HG03571 (cell line): Measurements from ENCODE around the gene DACT1.
"Not testable (repeated sequence)": the region's sequence is repeated elsewhere in the genome, so short reads cannot be mapped to it uniquely, and the experiment has no call there.

Experiments
- ATAC-seq: cut with Tn5 transposase; IDR thresholded peaks from one replicate; pipeline ENCODE4 v1.9.1; 2021; ENCODE audit not compliant: unreplicated experiment

The DACT1 gene, protein sequence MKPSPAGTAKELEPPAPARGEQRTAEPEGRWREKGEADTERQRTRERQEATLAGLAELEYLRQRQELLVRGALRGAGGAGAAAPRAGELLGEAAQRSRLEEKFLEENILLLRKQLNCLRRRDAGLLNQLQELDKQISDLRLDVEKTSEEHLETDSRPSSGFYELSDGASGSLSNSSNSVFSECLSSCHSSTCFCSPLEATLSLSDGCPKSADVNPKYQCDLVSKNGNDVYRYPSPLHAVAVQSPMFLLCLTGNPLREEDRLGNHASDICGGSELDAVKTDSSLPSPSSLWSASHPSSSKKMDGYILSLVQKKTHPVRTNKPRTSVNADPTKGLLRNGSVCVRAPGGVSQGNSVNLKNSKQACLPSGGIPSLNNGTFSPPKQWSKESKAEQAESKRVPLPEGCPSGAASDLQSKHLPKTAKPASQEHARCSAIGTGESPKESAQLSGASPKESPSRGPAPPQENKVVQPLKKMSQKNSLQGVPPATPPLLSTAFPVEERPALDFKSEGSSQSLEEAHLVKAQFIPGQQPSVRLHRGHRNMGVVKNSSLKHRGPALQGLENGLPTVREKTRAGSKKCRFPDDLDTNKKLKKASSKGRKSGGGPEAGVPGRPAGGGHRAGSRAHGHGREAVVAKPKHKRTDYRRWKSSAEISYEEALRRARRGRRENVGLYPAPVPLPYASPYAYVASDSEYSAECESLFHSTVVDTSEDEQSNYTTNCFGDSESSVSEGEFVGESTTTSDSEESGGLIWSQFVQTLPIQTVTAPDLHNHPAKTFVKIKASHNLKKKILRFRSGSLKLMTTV

DNA sequence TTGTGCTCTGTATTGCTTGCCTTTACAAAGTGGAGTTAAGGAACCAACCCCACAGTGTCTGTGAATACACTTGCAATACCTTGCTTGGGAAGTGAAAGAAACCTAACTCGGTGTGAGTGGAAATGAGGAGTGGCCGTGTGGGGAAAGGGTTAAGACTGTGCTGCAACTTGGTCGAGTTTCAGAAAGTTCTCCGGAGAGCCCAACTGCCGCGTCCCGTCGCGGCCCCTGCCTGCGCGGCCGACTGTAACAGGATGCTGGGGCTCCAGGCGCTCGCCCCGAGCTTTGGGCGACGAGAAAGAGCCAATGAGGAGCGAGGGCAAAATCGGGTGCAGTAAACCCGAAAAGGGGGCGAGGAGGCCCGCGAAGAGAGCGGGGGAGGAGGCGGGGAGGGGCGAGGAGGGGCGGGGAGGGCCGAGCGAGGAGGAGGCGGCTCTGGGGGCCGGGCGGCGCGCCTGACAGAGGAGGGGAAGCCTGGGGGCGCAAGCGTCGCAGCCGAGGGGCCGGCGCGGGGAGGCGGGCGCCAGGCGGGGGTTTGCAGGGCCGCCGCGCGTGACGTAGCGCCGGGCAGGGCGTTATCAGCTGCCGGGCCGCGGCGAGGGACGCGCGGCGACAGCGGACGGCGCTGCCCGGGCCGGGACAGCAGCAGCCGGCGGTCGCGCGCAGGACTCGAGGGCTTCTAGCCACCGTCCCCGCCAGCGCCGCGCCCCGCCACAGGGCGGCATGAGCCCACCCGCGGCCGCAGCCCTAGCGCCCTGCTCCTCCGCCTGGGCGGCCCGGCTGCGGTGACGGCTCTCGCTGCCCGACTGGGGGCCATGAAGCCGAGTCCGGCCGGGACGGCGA is at the start of gene DACT1:
Gene DACT1, plus strand, starts transcription at position 572 of the 840 bp plus-strand sequence. Its CDS starts 241 bp downstream, at position 813.
- peak; percentile 51 for ATAC-seq

DNA sequence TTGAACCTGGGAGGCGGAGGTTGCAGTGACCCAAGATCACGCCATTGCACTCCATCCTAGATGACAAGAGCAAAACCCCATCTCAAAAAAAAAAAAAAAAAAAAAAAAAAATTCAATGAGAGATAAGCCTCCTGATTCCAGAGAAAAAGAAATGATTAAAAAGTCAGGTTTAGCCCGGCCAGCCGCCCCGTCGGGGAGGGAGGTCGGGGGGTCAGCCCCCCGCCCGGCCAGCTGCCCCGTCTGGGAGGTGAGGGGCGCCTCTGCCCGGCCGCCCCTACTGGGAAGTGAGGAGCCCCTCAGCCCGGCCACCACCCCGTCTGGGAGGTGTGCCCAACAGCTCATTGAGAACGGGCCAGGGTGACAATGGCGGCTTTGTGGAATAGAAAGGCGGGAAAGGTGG is 49.4 kb upstream of the DACT1 start:
- not testable (repeated sequence) for ATAC-seq

DNA sequence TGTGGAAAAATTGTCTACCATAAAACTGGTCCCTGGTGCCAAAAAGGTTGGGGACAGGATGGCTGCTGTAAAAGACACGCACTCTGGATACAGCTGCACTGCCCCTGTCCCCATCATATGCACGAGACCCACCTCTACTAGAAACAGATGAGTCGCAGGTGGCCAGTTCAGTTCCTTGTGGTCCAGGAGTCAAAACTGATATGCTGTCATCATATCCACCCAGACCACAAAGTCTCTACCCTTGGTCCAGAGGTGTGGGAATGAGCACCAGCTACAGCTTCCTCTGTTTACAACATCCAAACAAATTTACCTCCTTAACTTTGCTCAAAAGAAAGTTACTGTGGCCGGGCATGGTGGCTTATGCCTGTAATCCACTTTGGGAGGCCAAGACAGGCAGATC is 43.8 kb upstream of the DACT1 start:
- ATAC-seq: no peak

DNA sequence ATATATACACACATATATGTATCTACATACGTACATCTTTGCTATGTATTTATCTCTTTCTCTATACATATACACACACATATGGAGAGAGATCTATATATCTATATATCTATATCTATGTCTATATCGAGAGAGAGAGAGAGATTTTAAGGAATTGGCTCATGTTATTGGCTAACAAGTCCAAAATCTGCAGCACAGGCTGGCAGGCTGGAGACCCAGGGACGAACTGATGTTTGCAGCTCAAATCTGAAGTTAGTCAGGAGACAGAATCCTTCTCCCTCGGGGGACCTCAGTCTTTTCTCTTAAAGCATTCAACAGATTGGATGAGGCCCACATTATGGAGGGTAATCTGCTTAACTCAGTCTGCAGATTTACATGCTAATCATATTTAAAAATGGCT is 40.7 kb upstream of the DACT1 start:
- ATAC-seq: no peak

DNA sequence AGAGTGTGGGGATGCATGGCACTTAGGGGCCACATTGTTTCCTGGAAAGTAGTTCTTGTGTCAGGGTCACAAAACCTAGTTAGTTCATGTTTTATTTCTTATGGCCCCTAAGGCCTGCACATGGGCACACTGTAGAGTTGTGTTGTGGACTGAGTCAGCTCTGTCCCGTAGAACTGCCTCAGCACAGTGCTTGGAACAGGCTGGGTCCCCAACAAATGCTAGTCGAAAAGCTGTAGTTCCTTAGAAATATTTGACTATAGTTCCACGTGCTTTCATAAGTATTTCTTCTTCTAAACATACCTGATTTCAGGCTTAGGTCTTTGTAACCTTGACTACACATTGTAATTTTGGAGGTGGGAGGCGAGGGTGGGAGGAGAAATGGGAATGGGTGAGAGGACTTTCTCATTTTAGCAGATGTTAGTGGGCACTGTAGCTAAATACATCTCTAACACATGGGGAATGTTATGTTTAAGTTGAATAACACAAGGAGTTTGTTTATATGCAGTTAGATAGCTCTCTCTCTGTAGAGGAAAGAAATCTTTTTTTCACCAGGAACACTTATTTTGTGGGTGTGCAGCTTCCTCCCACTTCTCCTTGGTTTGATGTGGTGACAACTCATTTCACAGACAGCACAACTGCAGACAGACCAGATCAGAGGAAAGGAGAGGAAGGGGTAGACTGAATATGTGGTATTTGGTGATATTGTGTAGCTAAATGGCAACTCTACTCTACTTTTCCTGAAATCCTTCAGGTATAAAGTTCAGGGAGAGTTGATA is 39.5 kb upstream of the DACT1 start:
- ATAC-seq: no peak

DNA sequence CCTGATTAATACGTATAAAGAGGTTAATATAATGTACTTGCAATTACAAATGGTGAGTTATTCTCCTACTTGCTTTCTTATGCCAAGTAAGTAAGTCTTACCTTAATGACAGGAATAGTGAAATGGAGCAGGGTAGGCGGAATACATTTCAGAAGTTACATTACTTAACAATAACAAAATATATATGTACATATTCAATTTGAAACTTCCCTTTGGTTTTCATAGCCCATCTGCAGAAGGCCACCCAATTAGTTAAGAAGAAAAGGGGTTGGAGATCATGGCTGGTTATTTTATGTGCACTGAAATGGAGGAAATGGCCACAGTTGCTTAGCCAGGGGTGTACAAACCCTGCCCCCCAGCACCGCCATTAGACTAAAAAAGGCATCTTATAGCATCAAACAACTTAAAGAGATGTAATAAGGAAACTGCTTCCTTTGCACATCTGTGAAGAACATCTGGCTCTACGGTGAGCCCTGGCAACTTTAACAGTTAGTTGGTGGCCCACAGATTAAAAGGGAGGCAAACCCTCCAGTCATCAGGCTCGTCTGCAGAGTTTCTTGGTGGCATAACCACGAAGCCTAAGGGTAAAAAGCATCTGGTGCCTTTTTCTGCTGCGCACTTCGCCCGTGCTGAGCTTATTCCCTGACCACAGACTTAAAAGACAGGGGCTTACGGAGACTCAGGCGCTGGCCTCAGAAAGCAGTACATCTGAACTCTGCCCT is 38.8 kb upstream of the DACT1 start:
- ATAC-seq: no peak

DNA sequence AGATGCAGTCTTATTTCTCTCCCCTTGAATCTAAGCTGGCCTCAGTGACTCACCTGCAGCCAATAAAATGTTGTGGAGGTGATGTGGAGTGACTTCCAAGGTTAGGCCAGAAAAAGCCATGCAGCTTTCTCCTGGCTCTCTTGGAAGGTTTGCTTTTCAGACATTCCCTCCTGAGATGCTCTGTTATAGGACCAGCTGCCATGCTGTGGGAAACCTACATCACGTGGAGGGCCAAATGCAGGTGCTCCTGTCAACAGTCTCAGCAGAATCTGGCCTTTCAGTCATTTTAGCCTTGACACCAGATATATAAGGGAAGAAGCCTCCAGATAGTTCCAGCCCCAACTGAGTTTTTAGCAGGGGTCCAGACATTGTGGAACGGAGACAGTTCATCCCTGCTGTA is 38.1 kb upstream of the DACT1 start:
- no peak for ATAC-seq

DNA sequence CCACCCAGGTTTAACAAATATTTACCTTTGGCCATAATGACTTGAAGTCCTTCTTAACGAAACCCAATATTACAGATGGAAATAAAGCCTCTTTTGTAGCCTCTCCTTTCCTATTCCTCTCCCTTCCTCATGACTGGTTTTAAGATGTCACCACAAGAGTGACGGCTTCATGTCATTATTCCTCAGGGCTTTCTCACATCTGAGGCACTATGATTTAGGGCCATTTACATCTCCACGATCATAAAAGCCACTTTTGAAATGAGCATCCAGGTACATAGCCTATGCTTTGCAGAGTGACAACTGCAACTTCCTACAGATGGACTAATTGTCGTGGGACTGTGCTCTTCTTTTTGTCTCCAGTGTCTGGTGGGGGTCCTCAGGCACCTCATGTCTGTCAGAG is 32.3 kb upstream of the DACT1 start:
- ATAC-seq: no peak

DNA sequence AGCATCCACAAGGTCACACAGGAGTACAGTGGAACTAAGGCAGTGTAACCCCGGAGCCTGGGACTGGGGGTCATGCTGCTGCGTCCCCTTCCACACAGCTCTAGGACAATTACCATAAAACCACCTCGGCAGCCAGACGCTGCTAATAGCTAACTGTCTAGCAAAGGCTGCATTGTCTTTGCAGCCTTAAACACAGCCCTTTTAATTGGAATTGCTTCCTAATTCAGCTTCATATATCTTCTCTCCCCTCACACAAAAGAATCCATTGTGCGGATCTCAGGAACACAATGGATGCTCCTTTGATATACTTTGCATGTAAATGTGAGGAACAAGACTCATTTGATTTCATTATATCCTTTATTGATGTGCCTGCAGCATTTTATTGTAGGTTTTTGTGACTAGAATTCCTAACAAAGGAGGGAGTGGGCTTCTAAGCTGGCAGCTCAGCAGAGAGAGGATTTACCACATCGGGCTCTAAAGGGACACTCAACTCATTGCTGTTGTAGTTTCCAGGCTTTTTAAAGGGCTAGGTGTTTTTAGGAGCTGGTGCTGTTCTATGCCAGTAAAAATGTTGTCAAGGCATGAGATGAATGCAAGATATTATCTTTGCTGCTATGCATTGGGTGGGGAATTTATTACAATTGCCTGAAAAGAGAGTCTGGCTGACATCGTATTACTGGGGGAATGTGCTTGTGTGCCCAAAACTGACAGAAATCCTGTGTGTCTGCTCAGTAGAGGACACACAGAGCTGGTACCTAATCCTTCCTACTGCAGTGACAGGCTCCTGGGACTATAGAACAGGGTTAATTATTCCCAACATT is 30.4 kb upstream of the DACT1 start:
- no peak for ATAC-seq

DNA sequence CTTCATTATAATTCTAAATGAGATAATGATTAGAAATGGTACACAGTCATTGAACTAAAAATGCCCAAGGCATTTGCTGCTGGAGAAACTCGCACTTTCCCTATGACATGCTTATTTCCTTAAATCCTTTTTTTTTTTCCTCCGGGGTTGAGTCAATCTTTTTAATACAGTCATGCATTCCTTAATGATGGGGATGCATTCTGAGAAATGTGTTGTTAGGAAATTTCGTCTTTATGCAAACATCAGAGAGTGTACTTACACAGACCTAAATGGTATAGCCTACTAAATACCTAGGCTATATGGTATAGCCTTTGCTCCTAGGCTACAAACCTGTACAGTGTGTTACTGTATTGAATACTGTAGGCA is 29.8 kb upstream of the DACT1 start:
- no peak for ATAC-seq

DNA sequence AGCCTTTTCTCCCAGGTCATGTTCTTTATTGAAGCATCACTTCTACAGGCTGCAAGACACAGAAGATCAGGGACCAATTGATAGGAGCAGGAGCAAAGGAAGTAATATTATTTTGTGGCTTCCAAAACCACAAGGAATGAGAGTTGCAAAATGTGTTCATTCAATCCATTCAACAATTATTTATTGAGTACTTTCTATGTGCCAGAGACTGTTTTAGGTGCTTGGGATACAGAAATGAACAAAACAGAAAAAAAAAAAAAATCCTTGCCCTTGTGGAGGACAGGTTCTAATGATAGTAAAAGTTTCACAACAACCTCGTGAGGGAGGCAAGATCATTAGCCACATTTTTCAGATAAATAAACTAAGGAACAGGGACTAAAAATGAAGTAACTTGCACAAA is 20.1 kb upstream of the DACT1 start:
- ATAC-seq: no peak

DNA sequence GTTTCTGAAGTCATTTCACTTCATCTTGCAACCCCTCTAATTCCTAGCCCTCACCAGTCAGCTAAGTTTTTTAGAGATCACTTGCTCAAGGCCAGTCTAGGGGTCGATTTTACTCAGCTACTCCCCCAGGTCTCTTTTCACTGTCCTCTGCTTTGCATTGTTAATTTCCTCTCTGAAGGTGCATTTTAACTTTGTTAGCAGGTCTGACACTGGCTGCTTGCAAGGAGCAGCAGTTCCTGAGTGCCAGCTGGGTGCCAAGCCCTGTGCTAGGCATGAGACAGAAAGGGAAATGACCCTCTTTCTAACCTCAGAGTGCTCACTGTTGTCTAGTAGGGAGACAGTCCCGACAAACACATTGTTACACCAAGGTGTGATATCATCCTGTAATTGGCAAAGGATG is 17.8 kb upstream of the DACT1 start:
- no peak for ATAC-seq

DNA sequence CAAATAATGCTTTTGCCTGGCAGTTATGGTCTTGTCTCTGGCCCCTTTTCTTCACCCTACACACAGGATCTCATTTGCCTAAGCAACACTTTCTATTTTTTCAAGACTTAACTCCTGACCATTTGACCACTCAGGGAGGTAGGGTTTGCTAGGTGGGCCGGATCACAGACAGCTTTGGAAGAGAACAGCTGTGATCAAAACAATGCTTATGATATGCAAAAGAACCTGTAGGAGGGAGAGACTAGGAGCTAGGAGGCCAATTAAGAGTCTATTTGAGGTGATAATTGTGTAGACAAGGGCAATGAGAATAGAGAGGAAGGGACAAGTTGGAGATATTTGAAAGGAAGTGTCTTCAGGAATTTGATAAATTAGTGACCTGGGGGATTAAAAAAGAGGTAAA is 12.3 kb upstream of the DACT1 start:
- no peak for ATAC-seq

DNA sequence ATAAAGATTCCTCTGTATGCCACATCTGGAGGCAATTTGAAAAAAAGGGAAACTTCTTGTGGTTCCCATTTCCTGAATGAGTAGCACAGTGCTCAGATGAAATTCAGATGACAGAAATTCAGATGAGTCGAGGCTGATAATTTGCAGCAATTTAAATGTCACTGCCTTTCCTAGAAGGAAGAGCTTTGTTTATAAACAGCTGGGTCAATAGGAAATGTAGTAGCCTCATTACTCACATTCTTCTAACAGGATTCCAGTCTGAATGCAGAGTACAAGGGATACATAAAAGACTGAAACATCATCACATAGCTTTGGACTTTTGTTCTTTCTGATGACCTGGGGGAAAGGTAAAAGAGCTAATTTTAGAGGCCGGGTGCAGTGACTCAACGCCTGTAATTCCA is 11.3 kb upstream of the DACT1 start:
- no peak for ATAC-seq

DNA sequence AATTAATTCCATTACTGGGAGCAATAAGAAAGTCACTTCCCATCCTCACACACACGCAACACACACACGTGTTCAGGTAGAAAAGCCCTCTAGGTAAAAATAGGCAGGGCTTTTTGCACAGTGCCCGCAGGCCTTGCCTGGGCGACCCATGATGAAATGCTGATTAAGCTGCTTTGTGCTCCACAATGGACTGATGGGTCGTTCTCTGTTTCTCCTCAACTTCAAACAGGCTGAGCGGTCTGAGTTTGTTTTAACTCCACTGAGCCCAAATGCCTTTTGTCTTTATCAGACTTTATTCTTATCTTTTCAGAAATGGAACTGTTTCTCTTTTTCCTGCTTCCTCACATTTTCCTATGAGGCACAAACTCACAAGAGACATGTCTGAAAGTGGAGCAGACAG is 9.4 kb upstream of the DACT1 start:
- no peak for ATAC-seq

DNA sequence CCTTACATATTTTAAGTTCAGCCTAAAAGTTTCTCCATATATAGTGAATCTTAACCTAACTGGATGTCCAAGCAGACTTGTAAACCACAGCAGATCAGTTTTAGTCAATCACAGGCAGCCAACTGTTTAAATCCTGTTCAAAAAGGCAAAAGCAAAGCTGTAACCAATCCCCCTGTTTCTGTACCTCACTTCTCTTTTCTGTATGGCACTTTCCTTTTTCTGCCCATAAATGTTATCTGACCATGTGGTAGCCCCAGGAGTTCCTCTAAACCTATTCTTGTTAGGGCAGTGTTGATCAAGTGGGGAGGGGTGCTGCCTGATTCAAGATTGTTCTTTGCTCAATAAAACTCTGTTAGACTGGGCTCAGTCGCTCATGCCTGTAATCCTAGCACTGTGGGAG is 8.5 kb upstream of the DACT1 start:
- no peak for ATAC-seq

DNA sequence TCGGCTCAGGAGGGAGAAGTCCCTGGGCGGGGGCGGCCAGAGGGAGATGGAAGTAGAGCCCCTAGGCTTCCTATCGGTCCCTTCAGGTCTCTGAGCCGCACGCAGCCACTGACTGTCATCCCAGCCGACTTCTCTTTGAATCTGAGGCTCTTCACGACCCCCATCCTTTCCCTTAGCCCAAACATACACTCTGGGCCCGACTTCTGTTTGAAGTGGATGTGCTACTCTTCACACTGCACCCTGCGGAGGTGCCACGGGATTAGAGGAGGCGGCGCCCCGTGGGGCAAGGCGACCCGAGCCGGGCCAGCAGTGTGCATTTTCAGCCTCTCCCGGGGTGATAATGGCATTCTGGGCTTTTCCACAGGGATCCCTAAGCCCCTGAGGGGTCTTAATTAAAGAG is 6.0 kb upstream of the DACT1 start:
- ATAC-seq: no peak

DNA sequence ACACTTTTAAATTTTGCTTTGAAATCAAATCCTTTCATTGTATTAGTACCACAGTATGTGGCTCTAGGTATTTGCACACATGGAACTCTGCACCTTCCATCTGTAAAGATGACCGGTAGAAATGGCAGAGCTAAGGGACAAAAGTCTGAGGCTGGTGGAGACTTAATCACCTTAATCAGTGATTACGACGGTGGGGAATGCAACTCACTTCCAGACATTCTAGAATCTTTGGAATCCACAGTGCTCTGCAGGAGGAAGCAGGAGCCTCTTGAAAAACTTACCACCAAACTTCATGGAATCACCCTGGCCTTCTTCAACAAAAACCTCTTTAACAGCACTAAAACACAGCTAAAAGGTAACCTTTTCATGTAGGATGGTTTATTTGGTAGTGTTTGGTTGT is 3.9 kb upstream of the DACT1 start:
- ATAC-seq: no peak

DNA sequence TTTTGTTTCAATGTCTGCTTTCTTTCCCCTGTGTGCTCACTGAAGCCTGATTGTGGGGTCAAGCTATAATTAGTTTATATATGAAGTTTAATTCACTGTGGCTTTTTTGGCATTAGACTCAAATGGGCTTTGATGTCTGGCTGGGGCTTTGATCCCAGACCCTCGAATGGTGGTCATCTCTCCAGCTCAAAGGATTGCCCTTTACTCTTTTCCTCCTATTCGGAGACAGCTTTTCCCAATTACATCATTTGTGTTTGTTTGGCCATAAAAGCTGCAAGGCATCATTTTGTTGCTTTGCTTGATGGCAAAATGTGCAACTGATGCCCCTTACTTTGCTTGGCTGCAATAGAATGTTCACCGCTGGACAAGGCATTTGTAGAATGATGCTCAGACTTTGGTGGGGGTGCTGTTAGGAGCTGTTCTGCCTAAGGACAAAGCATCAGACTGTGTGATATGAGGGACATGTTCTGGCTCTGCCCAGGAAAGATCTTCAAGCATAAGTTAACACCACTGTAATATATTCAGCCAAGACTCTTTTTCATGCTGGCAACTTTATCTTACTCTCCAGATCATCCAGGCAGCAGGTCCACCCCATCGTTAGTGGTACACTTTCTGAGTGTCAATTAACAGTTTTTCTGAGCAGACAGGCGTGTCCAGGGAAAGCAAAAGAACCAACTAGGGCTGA is 3.2 kb upstream of the DACT1 start:
- ATAC-seq: no peak
